Measurements from ENCODE around the gene ACAD11.

Gene ACAD11

DNA sequence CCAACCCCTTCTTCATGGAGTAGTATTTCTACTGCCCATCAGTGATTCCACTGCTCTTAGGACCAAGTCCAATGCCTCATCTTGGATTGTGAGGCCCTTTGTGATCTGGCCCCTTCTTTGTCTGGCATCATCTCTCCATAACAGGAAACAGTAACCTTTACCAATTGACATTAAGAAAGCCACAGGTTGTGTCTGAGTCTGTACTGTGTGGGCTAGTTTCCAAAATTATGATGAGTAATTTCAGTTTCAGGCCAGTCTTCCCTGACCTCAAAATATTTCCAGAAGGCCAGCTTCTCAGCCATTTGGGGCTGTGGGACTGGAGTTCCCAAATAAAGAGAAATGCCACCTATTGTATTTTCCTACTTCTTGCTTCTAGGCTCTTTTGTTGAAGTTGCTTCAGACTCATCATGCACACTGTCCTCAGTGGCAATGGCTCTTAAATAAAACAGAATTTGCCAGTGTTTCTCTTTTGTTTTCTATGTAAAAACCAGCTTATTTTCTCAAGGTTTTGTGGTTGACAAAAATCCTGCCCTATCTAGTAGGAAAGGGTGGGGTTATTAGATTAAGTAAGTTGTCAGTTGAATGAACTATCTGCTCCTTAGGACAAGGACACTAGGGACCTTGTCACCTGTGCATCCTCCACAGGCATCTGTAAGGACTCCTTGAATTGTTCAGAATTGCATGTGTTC is 109.6 kb downstream of the ACAD11 start:
- no peak for DNase-seq

- DNase-seq: no peak
These were observed 110.4 kb downstream of the ACAD11 start for GRCh38 chr3:132549169-132549568.

DNA sequence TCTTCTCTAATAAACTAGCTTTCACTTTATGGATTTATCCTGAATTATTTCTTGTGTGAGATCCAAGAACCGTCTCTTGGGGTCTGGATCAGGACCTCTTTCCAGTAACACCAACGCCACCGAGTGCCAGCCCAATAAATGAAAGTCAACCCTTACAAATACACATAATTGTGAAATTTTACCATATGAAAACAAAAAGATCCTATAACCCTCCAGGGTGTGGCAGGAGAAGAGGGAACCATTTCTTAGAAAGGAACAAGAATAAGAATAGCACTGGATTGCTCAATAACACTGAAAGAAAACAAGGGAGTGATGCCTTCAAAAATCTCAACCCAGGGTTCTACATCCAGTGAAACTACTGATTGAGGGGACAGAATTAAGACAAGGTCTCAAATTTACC is 114.1 kb downstream of the ACAD11 start:
- no peak for DNase-seq

DNA sequence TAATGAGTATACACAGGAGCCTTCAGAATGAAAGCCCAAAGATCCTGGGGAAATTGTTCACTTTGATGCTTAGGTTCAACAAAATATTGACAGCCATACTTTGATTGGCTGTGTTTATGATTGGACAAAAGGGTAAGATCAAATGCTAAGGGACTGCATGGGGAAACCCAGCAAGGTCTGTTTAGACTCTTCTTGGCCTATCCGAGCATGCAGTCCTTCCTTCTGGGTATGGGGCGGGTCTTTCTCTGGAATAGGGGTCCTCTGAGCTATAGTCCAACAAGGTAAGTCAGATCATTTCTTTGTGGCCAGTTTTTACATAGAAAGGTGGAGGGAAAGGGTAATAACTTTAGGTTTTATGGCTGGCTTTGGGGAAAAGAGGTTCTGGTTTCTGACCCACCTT is 115.5 kb downstream of the ACAD11 start:
- DNase-seq: no peak

- DNase-seq: no peak
These were observed 116.4 kb downstream of the ACAD11 start for GRCh38 chr3:132543011-132543739.

- DNase-seq: no peak
These were observed 117.0 kb downstream of the ACAD11 start for GRCh38 chr3:132542577-132542976.

- no peak for DNase-seq
These were observed 119.9 kb downstream of the ACAD11 start for GRCh38 chr3:132539681-132540080.

DNA sequence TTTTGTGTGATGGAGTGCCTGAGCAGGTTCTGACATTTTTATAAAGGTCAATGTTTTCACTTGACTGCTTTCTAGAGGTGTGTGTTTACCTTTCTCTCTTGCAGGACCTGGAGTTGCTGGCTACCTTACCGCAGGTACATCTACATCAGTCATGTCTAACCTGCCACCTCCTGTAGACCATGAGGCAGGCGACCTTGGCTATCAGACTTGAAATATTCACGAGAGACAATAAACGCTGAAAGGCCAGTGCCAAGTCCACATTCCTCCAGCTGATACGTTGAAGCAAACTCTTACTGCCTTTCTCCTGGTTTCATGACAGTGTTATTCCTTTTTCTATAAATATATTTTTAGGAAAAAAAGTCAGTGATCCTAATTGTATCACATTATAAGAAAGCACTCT is 121.5 kb downstream of the ACAD11 start:
- DNase-seq: no peak

- no peak for DNase-seq
These were observed 122.3 kb downstream of the ACAD11 start for GRCh38 chr3:132537297-132537696.

DNA sequence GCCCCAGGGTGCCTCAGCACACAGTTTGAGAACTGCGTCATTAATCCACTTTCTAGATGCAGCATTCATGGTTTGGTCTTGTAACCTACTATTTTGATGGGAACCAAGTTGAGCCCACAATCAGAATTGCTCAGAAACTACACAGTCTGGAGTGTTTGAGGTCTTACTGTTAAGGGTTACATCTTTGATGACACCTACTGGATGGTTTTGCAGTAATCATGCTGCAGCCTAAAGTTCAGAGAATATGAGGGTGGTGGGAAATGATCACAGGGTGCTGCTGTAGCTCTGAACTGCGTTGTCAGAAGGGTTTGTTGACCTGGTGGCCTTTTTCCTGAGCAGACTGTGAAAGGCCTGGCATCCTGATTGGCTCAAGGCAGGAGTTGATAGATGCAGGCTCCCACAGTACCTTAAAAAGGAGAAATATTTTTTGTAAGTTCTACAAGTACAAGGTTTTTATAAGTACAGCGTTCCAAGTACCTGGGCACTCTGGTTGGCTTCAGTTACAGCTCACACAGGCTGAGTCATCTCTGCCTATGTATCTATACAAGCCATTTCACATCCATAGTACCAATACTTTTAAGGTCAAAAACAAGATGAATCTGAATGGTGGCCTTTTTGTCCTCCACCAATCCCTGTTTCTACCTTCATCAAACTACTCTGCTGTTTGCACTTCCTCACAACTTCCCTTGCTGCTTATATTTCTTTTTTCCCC is 123.0 kb downstream of the ACAD11 start:
- no peak for DNase-seq

- DNase-seq: peak; percentile 43 to 55
These were observed 123.8 kb downstream of the ACAD11 start for GRCh38 chr3:132535575-132536441.

DNA sequence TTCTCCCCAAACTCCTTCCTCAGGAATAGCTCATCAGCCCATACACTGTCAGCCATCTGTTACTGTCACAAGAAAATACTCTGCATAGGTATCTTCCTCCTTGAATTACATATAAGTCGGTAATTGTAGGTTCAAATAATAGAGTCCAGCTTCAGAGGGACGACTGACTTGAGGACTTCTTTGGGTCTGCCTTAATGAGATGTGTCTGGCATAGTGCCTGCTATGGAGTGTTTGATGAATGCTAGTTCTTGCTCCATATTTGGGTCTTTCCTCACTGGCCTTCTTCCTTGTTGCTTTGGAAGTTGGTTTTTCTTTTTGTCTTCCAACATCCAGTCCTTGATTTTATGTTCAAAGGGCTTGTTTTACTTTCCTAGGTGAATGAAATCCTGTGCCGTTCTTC is 129.0 kb downstream of the ACAD11 start:
- no peak for DNase-seq

- DNase-seq: peak in 1 of 2 donors; percentile 9
These were observed 137.3 kb downstream of the ACAD11 start for GRCh38 chr3:132522353-132522752.

GRCh38 chr3:132521901-132522300 is 137.7 kb downstream of the ACAD11 start:
- DNase-seq: no peak

DNA sequence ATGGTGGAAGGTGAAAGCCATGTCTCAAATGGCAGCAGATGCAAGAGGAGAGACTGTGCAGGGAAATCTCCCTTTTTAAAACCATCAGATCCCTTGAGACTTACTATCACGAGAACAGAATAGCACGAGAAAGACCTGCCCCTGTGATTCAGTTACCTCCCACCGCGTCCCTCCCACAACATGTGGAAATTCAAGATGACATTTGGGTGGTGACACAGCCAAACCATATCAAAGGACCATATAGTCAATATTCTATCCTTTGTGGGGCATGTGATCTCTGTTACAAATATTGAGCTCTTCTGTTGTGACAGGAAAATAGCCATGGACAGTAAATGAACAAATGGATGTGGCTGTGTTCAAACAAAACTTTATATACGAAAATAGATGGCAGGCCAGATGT is 139.7 kb downstream of the ACAD11 start:
- DNase-seq: no peak

GRCh38 chr3:132517311-132517710 is 142.3 kb downstream of the ACAD11 start:
- DNase-seq: no peak

GRCh38 chr3:132513057-132513456 is 146.6 kb downstream of the ACAD11 start:
- no peak for DNase-seq

DNA sequence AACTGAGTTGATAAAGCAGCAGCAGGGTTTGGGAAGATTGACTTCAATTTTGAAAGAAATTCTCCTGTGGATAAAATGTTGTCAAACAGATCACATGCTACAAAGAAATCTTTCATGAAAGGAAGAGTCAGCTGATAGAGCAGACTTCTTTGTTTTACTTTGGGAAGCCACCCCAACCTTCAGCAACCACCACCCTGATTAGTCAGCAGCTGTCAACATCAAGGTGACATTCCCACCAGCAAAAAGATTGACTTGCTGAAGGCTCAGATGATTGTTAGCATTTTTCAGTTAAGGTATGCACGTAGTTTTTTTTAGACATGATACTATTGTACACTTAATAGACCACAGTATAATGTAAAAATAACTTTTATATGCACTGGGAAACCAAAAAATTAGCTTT is 150.1 kb downstream of the ACAD11 start:
- DNase-seq: no peak

GRCh38 chr3:132509096-132509495 is 150.5 kb downstream of the ACAD11 start:
- no peak for DNase-seq

Measured in CD4-positive, alpha-beta T cell treated with Interferon alpha-2 for 1 hour (primary cell).